HepG2 (cell line): ENCODE data around the gene TM2D1. TPM values are rescaled to one million over a fixed set of nuclear protein-coding genes. Genes with fewer than 3 reads are reported as not detected.

Source experiments
- FOXJ3 ChIP-seq: sonication (generic); formaldehyde crosslinking; IDR thresholded peaks from 2 replicates; pipeline ENCODE4 v1.4.0; 2020; ENCODE audit warnings: missing genetic modification reagents, mild to moderate bottlenecking, borderline replicate concordance
- HDAC1 ChIP-seq: sonication (generic); formaldehyde crosslinking; IDR thresholded peaks from 2 replicates; pipeline ENCODE4 v1.5.1; 2020; ENCODE audit warnings: mild to moderate bottlenecking, missing genetic modification reagents
- MAFG ChIP-seq: sonication (generic); formaldehyde crosslinking; IDR thresholded peaks from 2 replicates; pipeline ENCODE4 v1.5.1; 2020; ENCODE audit warnings: mild to moderate bottlenecking, missing genetic modification reagents
- MTERF4 ChIP-seq: sonication (generic); formaldehyde crosslinking; IDR thresholded peaks from 2 replicates; pipeline ENCODE4 v1.8.0; 2023; ENCODE audit warnings: mild to moderate bottlenecking, missing genetic modification reagents
- NR2C2 ChIP-seq: sonication (generic); formaldehyde crosslinking; IDR thresholded peaks from 2 replicates; pipeline ENCODE4 v1.4.0; 2020; ENCODE audit warnings: missing genetic modification reagents, mild to moderate bottlenecking, moderate library complexity, borderline replicate concordance
- PHF8 ChIP-seq: sonication (generic); formaldehyde crosslinking; IDR thresholded peaks from 2 replicates; pipeline ENCODE4 v1.5.0; 2020; ENCODE audit warnings: missing genetic modification reagents
- RAD51 ChIP-seq: fragments of 450-650 bp; IDR thresholded peaks from 2 replicates; pipeline ENCODE4 v1.6.1; 2016; ENCODE audit warnings: borderline replicate concordance
- RNF2 ChIP-seq: fragments of 450-650 bp; conservative IDR thresholded peaks from 2 replicates; pipeline ENCODE4 v1.6.1; 2016; ENCODE audit warnings: low read depth
- SP140L ChIP-seq: sonication (generic); formaldehyde crosslinking; IDR thresholded peaks from 2 replicates; pipeline ENCODE4 v1.4.0; 2020; ENCODE audit warnings: missing genetic modification reagents, borderline replicate concordance
- TAF1 ChIP-seq: sonication (generic); formaldehyde crosslinking; IDR thresholded peaks from 2 replicates; pipeline ENCODE4 v1.4.0; 2020; ENCODE audit warnings: missing genetic modification reagents
- UBTF ChIP-seq: sonication (generic); formaldehyde crosslinking; IDR thresholded peaks from 2 replicates; pipeline ENCODE4 v1.4.0; 2020; ENCODE audit warnings: mild to moderate bottlenecking, missing genetic modification reagents
- ZNF317 ChIP-seq: sonication (generic); formaldehyde crosslinking; IDR thresholded peaks from 2 replicates; pipeline ENCODE4 v1.5.0; 2020; ENCODE audit warnings: mild to moderate bottlenecking, missing genetic modification reagents
- polyA plus RNA-seq, 8 experiments: library from polyadenylated mRNA; depleted of rRNA in 3 of 8; stranded (reverse) in 7 of 8; unstranded in 1 of 8; fragments of >200 nt; fragmentation: Illumina TruSeq in 4 of 8; extraction: Trizol in 4 of 8; gene quantifications; 2 replicates each; pipeline versions ENCODE4 v1.2.1 to v1.2.3, GENCODE V29; 2011 to 2016; ENCODE audit warnings: low read depth in 4 of 8, missing spikeins in 1 of 8, mixed read lengths in 1 of 8; ENCODE audit not compliant: insufficient read depth in 1 of 8
- total RNA-seq, 5 experiments: library from RNA; depleted of rRNA; stranded (reverse); fragments of >200 nt; fragmentation: Illumina TruSeq; extraction: Trizol; gene quantifications; 2 replicates each; pipeline ENCODE4 v1.2.3, GENCODE V29; 2016; ENCODE audit warnings: low read depth in 1 of 5
- TF ChIP-seq, protein P1 (sequence below): sonication (generic); formaldehyde crosslinking; IDR thresholded peaks from 2 replicates; pipeline ENCODE4 v1.5.1; 2020; ENCODE audit warnings: missing genetic modification reagents, mild to moderate bottlenecking, borderline replicate concordance
- TF ChIP-seq, protein P2 (sequence below): sonication (generic); formaldehyde crosslinking; conservative IDR thresholded peaks from 2 replicates; pipeline ENCODE4 v1.8.0; 2022; ENCODE audit warnings: missing genetic modification reagents
- TF ChIP-seq, protein P3 (sequence below): sonication (generic); formaldehyde crosslinking; IDR thresholded peaks from 2 replicates; pipeline ENCODE4 v1.4.0; 2020; ENCODE audit warnings: missing genetic modification reagents

The TM2D1 gene
- total and polyA plus RNA-seq, 2 of the 13 experiments (the other 11 are each of a cell fraction or from before 2014, with no cell fraction given), result 26.6 to 49.0 TPM

- TF ChIP-seq, protein P1, sequence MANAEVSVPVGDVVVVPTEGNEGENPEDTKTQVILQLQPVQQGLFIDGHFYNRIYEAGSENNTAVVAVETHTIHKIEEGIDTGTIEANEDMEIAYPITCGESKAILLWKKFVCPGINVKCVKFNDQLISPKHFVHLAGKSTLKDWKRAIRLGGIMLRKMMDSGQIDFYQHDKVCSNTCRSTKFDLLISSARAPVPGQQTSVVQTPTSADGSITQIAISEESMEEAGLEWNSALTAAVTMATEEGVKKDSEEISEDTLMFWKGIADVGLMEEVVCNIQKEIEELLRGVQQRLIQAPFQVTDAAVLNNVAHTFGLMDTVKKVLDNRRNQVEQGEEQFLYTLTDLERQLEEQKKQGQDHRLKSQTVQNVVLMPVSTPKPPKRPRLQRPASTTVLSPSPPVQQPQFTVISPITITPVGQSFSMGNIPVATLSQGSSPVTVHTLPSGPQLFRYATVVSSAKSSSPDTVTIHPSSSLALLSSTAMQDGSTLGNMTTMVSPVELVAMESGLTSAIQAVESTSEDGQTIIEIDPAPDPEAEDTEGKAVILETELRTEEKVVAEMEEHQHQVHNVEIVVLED (CRISPR knock-in tag), result peak; percentile 47; the same call in 1 of the 2 replicates
- TF ChIP-seq SP140L, result no peak
- no peak for TF ChIP-seq RAD51
- TF ChIP-seq UBTF (CRISPR knock-in tag), result peak; percentile 55
- TF ChIP-seq PHF8 (CRISPR knock-in tag), result peak; percentile 76
- TF ChIP-seq, protein P2, sequence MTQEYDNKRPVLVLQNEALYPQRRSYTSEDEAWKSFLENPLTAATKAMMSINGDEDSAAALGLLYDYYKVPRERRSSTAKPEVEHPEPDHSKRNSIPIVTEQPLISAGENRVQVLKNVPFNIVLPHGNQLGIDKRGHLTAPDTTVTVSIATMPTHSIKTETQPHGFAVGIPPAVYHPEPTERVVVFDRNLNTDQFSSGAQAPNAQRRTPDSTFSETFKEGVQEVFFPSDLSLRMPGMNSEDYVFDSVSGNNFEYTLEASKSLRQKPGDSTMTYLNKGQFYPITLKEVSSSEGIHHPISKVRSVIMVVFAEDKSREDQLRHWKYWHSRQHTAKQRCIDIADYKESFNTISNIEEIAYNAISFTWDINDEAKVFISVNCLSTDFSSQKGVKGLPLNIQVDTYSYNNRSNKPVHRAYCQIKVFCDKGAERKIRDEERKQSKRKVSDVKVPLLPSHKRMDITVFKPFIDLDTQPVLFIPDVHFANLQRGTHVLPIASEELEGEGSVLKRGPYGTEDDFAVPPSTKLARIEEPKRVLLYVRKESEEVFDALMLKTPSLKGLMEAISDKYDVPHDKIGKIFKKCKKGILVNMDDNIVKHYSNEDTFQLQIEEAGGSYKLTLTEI, result no peak
- 0 out of 2 replicates have a peak, but pooled peaks have one; percentile 4 for TF ChIP-seq HDAC1 (CRISPR knock-in tag)
- no peak for TF ChIP-seq ZNF317 (CRISPR knock-in tag)
- 0 out of 2 replicates have a peak, but pooled peaks have one; percentile 16 for TF ChIP-seq TAF1 (CRISPR knock-in tag)
- TF ChIP-seq, protein P3, sequence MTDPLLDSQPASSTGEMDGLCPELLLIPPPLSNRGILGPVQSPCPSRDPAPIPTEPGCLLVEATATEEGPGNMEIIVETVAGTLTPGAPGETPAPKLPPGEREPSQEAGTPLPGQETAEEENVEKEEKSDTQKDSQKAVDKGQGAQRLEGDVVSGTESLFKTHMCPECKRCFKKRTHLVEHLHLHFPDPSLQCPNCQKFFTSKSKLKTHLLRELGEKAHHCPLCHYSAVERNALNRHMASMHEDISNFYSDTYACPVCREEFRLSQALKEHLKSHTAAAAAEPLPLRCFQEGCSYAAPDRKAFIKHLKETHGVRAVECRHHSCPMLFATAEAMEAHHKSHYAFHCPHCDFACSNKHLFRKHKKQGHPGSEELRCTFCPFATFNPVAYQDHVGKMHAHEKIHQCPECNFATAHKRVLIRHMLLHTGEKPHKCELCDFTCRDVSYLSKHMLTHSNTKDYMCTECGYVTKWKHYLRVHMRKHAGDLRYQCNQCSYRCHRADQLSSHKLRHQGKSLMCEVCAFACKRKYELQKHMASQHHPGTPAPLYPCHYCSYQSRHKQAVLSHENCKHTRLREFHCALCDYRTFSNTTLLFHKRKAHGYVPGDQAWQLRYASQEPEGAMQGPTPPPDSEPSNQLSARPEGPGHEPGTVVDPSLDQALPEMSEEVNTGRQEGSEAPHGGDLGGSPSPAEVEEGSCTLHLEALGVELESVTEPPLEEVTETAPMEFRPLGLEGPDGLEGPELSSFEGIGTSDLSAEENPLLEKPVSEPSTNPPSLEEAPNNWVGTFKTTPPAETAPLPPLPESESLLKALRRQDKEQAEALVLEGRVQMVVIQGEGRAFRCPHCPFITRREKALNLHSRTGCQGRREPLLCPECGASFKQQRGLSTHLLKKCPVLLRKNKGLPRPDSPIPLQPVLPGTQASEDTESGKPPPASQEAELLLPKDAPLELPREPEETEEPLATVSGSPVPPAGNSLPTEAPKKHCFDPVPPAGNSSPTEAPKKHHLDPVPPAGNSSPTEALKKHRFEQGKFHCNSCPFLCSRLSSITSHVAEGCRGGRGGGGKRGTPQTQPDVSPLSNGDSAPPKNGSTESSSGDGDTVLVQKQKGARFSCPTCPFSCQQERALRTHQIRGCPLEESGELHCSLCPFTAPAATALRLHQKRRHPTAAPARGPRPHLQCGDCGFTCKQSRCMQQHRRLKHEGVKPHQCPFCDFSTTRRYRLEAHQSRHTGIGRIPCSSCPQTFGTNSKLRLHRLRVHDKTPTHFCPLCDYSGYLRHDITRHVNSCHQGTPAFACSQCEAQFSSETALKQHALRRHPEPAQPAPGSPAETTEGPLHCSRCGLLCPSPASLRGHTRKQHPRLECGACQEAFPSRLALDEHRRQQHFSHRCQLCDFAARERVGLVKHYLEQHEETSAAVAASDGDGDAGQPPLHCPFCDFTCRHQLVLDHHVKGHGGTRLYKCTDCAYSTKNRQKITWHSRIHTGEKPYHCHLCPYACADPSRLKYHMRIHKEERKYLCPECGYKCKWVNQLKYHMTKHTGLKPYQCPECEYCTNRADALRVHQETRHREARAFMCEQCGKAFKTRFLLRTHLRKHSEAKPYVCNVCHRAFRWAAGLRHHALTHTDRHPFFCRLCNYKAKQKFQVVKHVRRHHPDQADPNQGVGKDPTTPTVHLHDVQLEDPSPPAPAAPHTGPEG (CRISPR knock-in tag), result peak; percentile 8; the same call in 1 of the 2 replicates
- TF ChIP-seq MAFG (CRISPR knock-in tag), result no peak
- peak; percentile 71; the same call in 1 of the 2 replicates for TF ChIP-seq MTERF4 (CRISPR knock-in tag)
- TF ChIP-seq FOXJ3, result no peak
- peak; percentile 63; the same call in 1 of the 2 replicates for TF ChIP-seq NR2C2 (CRISPR knock-in tag)
- TF ChIP-seq RNF2, result 0 out of 2 replicates have a peak, but pooled peaks have one; percentile 22
Observed at GRCh38 chr1:61742620-61743430, 17.9 kb upstream of the TM2D1 start (continued).
